ENCODE measurements around the gene SLC24A3.

The SLC24A3 gene

DNA sequence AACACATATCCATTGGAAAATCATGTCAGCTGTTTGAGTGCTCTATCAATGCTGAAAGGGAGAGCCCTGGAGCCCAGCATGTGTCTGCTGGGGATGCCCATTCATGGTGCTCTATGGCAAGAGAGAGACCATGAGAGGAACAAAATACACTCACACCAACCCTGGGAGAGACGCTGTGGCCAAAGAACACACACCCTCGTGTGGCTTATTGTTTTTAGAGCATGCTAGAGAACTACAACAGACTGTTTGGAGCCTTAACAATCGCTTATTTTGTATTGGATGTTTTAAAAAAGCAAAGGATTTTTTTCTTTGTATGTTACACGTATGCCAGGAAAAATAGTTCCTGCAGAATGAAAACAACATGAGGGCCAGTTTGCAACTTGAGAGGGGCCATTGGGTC, 151.0 kb downstream of the SLC24A3 start:
- no peak for DNase-seq (ENCODE audit: low read depth)
- no peak overlapping the region for H3K4me3 ChIP-seq (replicated peaks; ENCODE audit: low read depth, low read length)
- TF ChIP-seq, protein P1, sequence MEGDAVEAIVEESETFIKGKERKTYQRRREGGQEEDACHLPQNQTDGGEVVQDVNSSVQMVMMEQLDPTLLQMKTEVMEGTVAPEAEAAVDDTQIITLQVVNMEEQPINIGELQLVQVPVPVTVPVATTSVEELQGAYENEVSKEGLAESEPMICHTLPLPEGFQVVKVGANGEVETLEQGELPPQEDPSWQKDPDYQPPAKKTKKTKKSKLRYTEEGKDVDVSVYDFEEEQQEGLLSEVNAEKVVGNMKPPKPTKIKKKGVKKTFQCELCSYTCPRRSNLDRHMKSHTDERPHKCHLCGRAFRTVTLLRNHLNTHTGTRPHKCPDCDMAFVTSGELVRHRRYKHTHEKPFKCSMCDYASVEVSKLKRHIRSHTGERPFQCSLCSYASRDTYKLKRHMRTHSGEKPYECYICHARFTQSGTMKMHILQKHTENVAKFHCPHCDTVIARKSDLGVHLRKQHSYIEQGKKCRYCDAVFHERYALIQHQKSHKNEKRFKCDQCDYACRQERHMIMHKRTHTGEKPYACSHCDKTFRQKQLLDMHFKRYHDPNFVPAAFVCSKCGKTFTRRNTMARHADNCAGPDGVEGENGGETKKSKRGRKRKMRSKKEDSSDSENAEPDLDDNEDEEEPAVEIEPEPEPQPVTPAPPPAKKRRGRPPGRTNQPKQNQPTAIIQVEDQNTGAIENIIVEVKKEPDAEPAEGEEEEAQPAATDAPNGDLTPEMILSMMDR (IDR thresholded peaks at IDR 0.05; ENCODE audit: low read length, missing control alignments), result no peak

DNA sequence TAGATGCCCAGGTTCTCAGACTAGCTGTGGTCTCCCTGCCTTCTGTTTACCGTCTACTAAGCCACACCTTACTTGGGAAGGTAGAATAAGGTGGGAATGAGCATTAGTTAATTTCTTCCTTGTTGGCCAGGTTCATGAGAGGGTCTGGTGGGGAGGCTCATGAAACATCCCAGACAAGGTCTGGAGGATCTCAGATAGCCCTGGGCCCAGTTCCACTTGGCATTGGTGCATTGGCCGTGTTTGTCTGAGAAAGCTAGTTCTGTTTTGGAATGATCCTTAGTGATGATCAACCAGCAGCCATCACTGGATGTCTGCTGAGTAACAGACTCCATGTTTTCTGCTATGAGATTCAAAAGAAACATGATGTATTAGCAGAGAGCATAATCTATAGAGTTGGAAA, 155.1 kb downstream of the SLC24A3 start:
- TF ChIP-seq, protein P1 (IDR thresholded peaks at IDR 0.05; ENCODE audit: low read length, missing control alignments), result no peak
- H3K4me3 ChIP-seq (replicated peaks; ENCODE audit: low read depth, low read length), result no peak overlapping the region

DNA sequence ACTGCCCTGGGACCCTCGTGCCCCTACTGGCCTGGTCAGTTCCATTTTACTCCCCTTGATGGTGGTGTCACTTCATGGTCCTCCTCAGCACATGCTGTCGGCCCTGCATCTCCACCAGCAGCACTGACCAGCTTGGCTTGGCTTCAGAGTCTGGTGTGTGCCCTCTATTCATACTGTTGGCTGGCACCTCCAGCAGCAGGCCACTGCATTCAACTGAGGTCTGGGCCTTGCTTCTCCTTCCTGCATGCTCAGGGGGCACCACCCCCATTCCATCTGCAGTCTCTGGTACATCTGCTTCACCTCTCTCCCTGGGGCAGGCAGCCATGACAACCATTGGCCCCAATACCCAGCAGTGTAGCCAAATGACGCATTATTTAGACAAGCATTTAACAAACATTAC, 155.9 kb downstream of the SLC24A3 start:
- TF ChIP-seq, protein P1 (IDR thresholded peaks at IDR 0.05; ENCODE audit: low read length, missing control alignments), result no peak
- DNase-seq (ENCODE audit: low read depth), result no peak
- no peak overlapping the region for H3K4me3 ChIP-seq (replicated peaks; ENCODE audit: low read depth, low read length)

More for the DNA sequence above, 155.1 kb downstream of the SLC24A3 start:
- DNase-seq (ENCODE audit: low read depth), result no peak

DNA sequence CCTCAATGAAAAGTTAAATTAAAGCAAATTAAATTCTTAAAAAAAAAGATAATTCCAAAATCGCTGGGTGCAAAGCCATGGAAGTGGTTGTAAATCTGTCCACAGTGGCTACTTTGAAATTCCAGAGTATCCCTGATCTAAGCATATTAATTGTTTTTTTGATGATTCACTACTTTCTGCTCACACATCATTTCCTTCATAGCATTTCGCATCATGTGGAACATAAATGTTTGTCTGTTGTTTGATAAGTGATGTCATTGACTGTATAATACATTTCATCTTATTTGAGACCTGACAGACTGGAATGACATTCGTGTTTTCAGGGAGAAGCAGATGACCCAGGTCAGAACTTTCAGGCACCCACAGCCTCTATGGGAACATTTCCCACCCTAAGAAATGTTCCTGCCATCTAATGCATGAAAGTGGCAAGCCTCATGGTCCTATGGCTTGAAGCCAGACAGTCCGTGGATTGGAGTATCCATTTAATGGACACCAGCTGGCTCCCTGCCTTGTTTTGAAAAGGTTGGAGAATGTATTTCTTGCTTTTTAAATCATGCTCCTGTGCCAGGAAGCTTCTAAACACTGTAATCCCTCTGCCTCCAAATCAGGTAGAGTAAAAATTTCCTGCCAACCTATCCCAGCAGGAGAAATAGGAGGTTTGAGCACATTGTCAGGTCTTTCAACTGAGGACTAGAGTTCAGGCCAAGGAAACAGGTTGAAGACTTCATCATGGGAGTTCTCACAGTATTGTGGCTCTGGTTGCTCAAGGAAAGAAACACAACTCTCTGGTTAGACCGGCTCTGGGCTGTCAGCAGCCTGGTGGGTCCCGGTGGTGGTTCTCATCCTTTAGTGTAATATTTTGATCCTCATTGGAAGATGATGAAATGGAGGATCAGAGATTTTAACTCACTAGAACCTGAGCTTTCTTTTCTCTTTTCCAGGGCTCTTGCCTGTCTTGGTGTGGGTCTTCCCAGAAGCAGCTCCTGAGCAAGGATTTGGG, 157.9 kb downstream of the SLC24A3 start:
- TF ChIP-seq, protein P1 (IDR thresholded peaks at IDR 0.05; ENCODE audit: low read length, missing control alignments), result no peak
- no peak overlapping the region for H3K4me3 ChIP-seq (replicated peaks; ENCODE audit: low read depth, low read length)

DNA sequence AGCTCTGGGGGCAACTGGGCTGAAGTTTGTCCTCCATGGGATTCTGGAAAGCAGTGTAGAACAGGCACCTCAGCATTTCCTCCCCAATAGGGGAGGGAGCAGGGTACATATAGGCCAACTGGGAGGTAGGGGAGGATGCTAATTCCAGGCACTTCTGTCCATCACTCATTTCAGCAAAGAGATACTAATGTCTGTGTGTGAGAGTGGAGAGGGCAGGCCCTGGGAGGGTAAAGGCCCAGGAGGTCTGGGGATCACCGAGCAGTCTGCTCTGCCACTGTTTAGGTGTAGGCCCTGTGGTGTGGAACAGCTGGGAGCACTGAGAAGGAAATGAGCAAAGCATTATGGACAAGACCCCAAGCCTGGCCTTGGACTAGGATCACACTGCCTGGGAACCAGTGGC, 158.7 kb downstream of the SLC24A3 start:
- TF ChIP-seq, protein P1 (IDR thresholded peaks at IDR 0.05; ENCODE audit: low read length, missing control alignments), result no peak
- no peak for DNase-seq (ENCODE audit: low read depth)
- H3K4me3 ChIP-seq (replicated peaks; ENCODE audit: low read depth, low read length), result no peak overlapping the region

More for the DNA sequence above, 157.9 kb downstream of the SLC24A3 start:
- no peak for DNase-seq (ENCODE audit: low read depth)

DNA sequence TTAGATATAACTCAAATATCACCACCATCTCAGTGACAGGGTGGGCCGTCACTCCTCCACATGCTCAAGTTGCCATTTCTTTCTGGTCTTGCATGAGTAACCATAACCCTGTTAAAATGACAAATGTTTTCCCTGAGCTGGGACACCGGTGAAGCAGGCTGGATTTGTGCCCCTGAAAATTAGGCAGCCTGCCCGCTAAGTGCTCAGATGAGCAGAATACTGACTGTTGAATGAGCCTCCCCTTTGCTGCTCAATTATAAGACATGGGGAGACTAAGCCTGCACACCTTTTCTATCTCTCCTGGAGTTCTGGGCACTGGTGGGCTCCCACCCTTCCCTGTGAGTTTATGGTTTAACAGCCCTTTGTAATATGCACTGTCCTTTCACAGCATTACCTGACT, 161.8 kb downstream of the SLC24A3 start:
- no peak overlapping the region for H3K4me3 ChIP-seq (replicated peaks; ENCODE audit: low read depth, low read length)
- no peak for DNase-seq (ENCODE audit: low read depth)
- TF ChIP-seq, protein P1 (IDR thresholded peaks at IDR 0.05; ENCODE audit: low read length, missing control alignments), result no peak

Measured in fibroblast of pulmonary artery (primary cell).